ES-I3 (cell line): ENCODE measurements around the gene ZNF530.

Experiments
- H3K36me3 ChIP-seq: 2 replicates; pipeline ENCODE4 v1.6.1; 2013; ENCODE audit warnings: mild to moderate bottlenecking, low read length, control low read depth, moderate library complexity; ENCODE audit not compliant: insufficient read depth
- H3K4me1 ChIP-seq: 2 replicates; pipeline ENCODE4 v1.6.1; 2013; ENCODE audit warnings: mild to moderate bottlenecking, control low read depth, low read length; ENCODE audit not compliant: insufficient read depth
- H3K9ac ChIP-seq: 2 replicates; pipeline ENCODE4 v1.6.1; 2013; ENCODE audit warnings: low read depth, mild to moderate bottlenecking, low read length, moderate library complexity
- H3K9me3 ChIP-seq: 2 replicates; pipeline ENCODE4 v1.6.1; 2013; ENCODE audit warnings: mild to moderate bottlenecking, low read length, moderate library complexity; ENCODE audit not compliant: control insufficient read depth, insufficient read depth

The ZNF530 gene

GRCh38 chr19:57583104-57583520, 16.6 kb upstream of the ZNF530 start:
- H3K9ac ChIP-seq: peak overlapping the region; percentile 63
- no peaks in the 10 kb centered on the region; the same call in 1 of the 2 replicates for H3K4me1 ChIP-seq

GRCh38 chr19:57583521-57584416, 15.9 kb upstream of the ZNF530 start, which contains the start of gene ZIK1:
Gene ZIK1 (plus strand): TSS chr19:57584145. CDS start chr19:57584357, 212 bp downstream.
- Histone ChIP-seq H3K9me3 (peaks cover 21% of the 10 kb centered on the region), H3K4me1 (no peaks in the 10 kb centered on the region; the same call in 1 of the 2 replicates), H3K9ac (peak within 1 kb of the TSS; percentile 63), H3K36me3 (peaks cover 17% of the 10 kb centered on the region)

More at GRCh38 chr19:57583104-57583520, 16.6 kb upstream of the ZNF530 start:
- peaks cover 18% of the 10 kb centered on the region for H3K9me3 ChIP-seq
- peaks cover 10% of the 10 kb centered on the region; the same call in 1 of the 2 replicates for H3K36me3 ChIP-seq

GRCh38 chr19:57587529-57587928, 12.2 kb upstream of the ZNF530 start:
- Histone ChIP-seq H3K9ac (no peak overlapping the region), H3K4me1 (no peaks in the 10 kb centered on the region; the same call in 1 of the 2 replicates), H3K9me3 (peaks cover 44% of the 10 kb centered on the region), H3K36me3 (peaks cover 41% of the 10 kb centered on the region)

- H3K9me3 ChIP-seq: no peaks in the 10 kb centered on the region
- H3K9ac ChIP-seq: peak overlapping the region; percentile 66; the same call in 1 of the 2 replicates
- no peaks in the 10 kb centered on the region for H3K36me3 ChIP-seq
- H3K4me1 ChIP-seq: no peaks in the 10 kb centered on the region
Observed at GRCh38 chr19:57599377-57599760, 316 bp upstream of the ZNF530 start.

- H3K36me3 ChIP-seq: peaks cover 8% of the 10 kb centered on the region; the same call in 1 of the 2 replicates
- H3K4me1 ChIP-seq: no peaks in the 10 kb centered on the region
- no peak overlapping the region for H3K9ac ChIP-seq
- peaks cover 5% of the 10 kb centered on the region; the same call in 1 of the 2 replicates for H3K9me3 ChIP-seq
Observed at GRCh38 chr19:57606931-57607330, 7.2 kb downstream of the ZNF530 start.

- peaks cover 18% of the 10 kb centered on the region for H3K9me3 ChIP-seq
- peaks cover 9% of the 10 kb centered on the region for H3K36me3 ChIP-seq
- no peak overlapping the region for H3K9ac ChIP-seq
- no peaks in the 10 kb centered on the region for H3K4me1 ChIP-seq
Observed at GRCh38 chr19:57611113-57611512, 11.4 kb downstream of the ZNF530 start.

GRCh38 chr19:57613941-57614743, 14.5 kb downstream of the ZNF530 start, which contains the start of gene ZNF134:
Gene ZNF134 (plus strand): TSS chr19:57614242. CDS start chr19:57619469, 5,227 bp downstream.
- H3K4me1 ChIP-seq: no peaks in the 10 kb centered on the region
- peak within 1 kb of the TSS; percentile 69 for H3K9ac ChIP-seq
- H3K9me3 ChIP-seq: peaks cover 43% of the 10 kb centered on the region
- peaks cover 35% of the 10 kb centered on the region for H3K36me3 ChIP-seq

GRCh38 chr19:57615346-57615745, 15.7 kb downstream of the ZNF530 start:
- peaks cover 47% of the 10 kb centered on the region for H3K36me3 ChIP-seq
- H3K9ac ChIP-seq: peak overlapping the region; percentile 69; the same call in 1 of the 2 replicates
- no peaks in the 10 kb centered on the region for H3K4me1 ChIP-seq
- peaks cover 51% of the 10 kb centered on the region for H3K9me3 ChIP-seq

- Histone ChIP-seq H3K9me3 (peaks cover 69% of the 10 kb centered on the region), H3K9ac (no peak overlapping the region), H3K36me3 (peaks cover 77% of the 10 kb centered on the region)
Observed at GRCh38 chr19:57620673-57621348, 21.1 kb downstream of the ZNF530 start.

GRCh38 chr19:57623091-57623490, 23.4 kb downstream of the ZNF530 start:
- no peaks in the 10 kb centered on the region for H3K4me1 ChIP-seq
- H3K9me3 ChIP-seq: peaks cover 47% of the 10 kb centered on the region
- peaks cover 55% of the 10 kb centered on the region for H3K36me3 ChIP-seq
- no peak overlapping the region for H3K9ac ChIP-seq

More at GRCh38 chr19:57620673-57621348, 21.1 kb downstream of the ZNF530 start:
- no peaks in the 10 kb centered on the region for H3K4me1 ChIP-seq

GRCh38 chr19:57632987-57633831, 33.5 kb downstream of the ZNF530 start, which contains the start of gene ZNF211:
Gene ZNF211 (plus strand): TSS chr19:57633168. CDS start chr19:57633347, 179 bp downstream.
- Histone ChIP-seq H3K9ac (peak within 1 kb of the TSS; percentile 98), H3K9me3 (peaks cover 2% of the 10 kb centered on the region; the same call in 1 of the 2 replicates), H3K4me1 (no peaks in the 10 kb centered on the region), H3K36me3 (peaks cover 7% of the 10 kb centered on the region; the same call in 1 of the 2 replicates)

- H3K9ac ChIP-seq: peak overlapping the region; percentile 98
- peaks cover 2% of the 10 kb centered on the region; the same call in 1 of the 2 replicates for H3K9me3 ChIP-seq
- peaks cover 7% of the 10 kb centered on the region; the same call in 1 of the 2 replicates for H3K36me3 ChIP-seq
- H3K4me1 ChIP-seq: no peaks in the 10 kb centered on the region
Observed at GRCh38 chr19:57633832-57634131, 34.1 kb downstream of the ZNF530 start.

- peaks cover 33% of the 10 kb centered on the region for H3K36me3 ChIP-seq
- no peaks in the 10 kb centered on the region for H3K4me1 ChIP-seq
- H3K9ac ChIP-seq: no peak overlapping the region
- H3K9me3 ChIP-seq: peaks cover 17% of the 10 kb centered on the region
Observed at GRCh38 chr19:57637379-57637778, 37.7 kb downstream of the ZNF530 start.
